H1 (cell line): ENCODE results near the gene UPP1.
A peak's percentile ranks its signal among the peaks of the same experiment; 100 is the strongest.

ENCODE experiments used
- BCL11A ChIP-seq, 2 experiments: IDR thresholded peaks; one replicate each; pipeline ENCODE4 v1.6.1; 2011; ENCODE audit warnings: low read depth in 2 of 2, low read length in 2 of 2, mild to moderate bottlenecking in 2 of 2
- EP300 ChIP-seq, 2 experiments: IDR thresholded peaks; 1 replicate in 1 of 2; 2 replicates in 1 of 2; pipeline ENCODE4 v1.6.1; 2011 to 2012; ENCODE audit warnings: low read depth in 2 of 2, low read length in 2 of 2, mild to moderate bottlenecking in 2 of 2, borderline replicate concordance in 1 of 2, inconsistent platforms in 1 of 2, moderate library complexity in 1 of 2
- JUND ChIP-seq: IDR thresholded peaks from 2 replicates; pipeline ENCODE4 v1.6.1; 2011; ENCODE audit warnings: mild to moderate bottlenecking, improper control_type of control experiment, low read length
- POLR2A ChIP-seq, 2 experiments: IDR thresholded peaks; 1 replicate in 1 of 2; 2 replicates in 1 of 2; pipeline ENCODE4 v1.6.1; 2011; ENCODE audit warnings: low read depth in 2 of 2, low read length in 2 of 2, mild to moderate bottlenecking in 2 of 2; ENCODE audit errors: control extremely low read depth in 1 of 2
- POLR2AphosphoS5 ChIP-seq: IDR thresholded peaks from 2 replicates; pipeline ENCODE4 v1.6.1; 2011; ENCODE audit warnings: low read depth, low read length
- RBBP5 ChIP-seq: IDR thresholded peaks from 2 replicates; pipeline ENCODE4 v1.7.1; 2012; ENCODE audit warnings: low read depth, mild to moderate bottlenecking, inconsistent platforms, low read length, moderate library complexity, borderline replicate concordance
- TF ChIP-seq, protein P1 (sequence below), 3 experiments: IDR thresholded peaks; 1 replicate in 2 of 3; 2 replicates in 1 of 3; pipeline versions ENCODE4 v1.5.1 to v1.6.1; 2011; ENCODE audit warnings: low read length in 3 of 3, mild to moderate bottlenecking in 3 of 3, inconsistent platforms in 2 of 3, low read depth in 1 of 3, moderate library complexity in 1 of 3; ENCODE audit not compliant: insufficient read depth in 1 of 3; ENCODE audit errors: control extremely low read depth in 1 of 3
- TF ChIP-seq, protein P2 (sequence below): IDR thresholded peaks from 2 replicates; pipeline ENCODE4 v1.6.1; 2011; ENCODE audit warnings: low read length, improper control_type of control experiment
- TF ChIP-seq, protein P3 (sequence below): IDR thresholded peaks from 2 replicates; pipeline ENCODE4 v1.6.1; 2011; ENCODE audit warnings: low read depth, mild to moderate bottlenecking, low read length; ENCODE audit not compliant: insufficient read depth

DNA sequence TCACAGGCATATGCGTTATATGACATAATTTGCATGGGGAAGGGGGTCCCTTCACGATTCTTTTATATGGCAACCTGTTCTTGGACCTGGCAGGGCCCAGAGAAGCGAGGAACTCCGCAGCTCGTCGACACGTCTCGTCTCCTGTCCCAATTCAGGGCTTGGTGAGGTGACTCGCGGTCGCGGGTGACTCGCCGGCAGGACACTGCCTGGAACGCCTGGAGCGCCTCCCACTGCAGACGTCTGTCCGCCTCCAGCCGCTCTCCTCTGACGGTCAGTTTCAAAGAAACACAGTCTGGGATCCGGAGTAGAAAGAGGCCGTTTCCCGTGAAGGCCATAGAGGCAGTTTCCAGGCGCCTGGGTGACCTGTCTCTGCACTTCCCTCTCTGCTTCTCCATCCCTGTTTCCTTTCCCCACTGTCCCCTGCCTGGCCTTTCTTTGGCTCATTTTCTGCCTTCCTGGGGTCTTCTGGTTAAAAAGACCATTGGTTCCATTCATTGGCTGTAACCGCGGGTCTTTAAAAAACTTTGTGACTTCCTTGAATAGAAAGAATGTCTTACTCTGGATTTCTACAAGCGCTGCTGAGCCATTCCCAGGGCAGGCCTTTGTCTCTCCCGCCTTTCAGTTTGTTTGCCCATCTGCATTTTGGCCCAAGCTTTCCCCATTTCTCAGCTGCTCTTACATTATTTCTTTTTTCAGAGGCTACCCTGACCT, 1.2 kb downstream of the UPP1 start:
- no peak for TF ChIP-seq POLR2AphosphoS5
- no peak for TF ChIP-seq JUND
- no peak for TF ChIP-seq RBBP5
- TF ChIP-seq POLR2A (IDR thresholded peaks at IDR 0.05; ENCODE audit: control extremely low read depth in 1 of 2, low read depth in 2 of 2, low read length in 2 of 2) = peak in 1 of 2 experiments; percentile 64; a peak in 1 of 3 replicates
- TF ChIP-seq, protein P1, sequence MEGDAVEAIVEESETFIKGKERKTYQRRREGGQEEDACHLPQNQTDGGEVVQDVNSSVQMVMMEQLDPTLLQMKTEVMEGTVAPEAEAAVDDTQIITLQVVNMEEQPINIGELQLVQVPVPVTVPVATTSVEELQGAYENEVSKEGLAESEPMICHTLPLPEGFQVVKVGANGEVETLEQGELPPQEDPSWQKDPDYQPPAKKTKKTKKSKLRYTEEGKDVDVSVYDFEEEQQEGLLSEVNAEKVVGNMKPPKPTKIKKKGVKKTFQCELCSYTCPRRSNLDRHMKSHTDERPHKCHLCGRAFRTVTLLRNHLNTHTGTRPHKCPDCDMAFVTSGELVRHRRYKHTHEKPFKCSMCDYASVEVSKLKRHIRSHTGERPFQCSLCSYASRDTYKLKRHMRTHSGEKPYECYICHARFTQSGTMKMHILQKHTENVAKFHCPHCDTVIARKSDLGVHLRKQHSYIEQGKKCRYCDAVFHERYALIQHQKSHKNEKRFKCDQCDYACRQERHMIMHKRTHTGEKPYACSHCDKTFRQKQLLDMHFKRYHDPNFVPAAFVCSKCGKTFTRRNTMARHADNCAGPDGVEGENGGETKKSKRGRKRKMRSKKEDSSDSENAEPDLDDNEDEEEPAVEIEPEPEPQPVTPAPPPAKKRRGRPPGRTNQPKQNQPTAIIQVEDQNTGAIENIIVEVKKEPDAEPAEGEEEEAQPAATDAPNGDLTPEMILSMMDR (IDR thresholded peaks at IDR 0.05; ENCODE audit: control extremely low read depth in 1 of 3, insufficient read depth in 1 of 3, low read depth in 1 of 3, low read length in 3 of 3) = no peak
- TF ChIP-seq, protein P2, sequence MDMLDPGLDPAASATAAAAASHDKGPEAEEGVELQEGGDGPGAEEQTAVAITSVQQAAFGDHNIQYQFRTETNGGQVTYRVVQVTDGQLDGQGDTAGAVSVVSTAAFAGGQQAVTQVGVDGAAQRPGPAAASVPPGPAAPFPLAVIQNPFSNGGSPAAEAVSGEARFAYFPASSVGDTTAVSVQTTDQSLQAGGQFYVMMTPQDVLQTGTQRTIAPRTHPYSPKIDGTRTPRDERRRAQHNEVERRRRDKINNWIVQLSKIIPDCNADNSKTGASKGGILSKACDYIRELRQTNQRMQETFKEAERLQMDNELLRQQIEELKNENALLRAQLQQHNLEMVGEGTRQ = no peak
- no peak for TF ChIP-seq BCL11A (IDR thresholded peaks at IDR 0.05; ENCODE audit: low read depth in 2 of 2, low read length in 2 of 2)
- TF ChIP-seq, protein P3, sequence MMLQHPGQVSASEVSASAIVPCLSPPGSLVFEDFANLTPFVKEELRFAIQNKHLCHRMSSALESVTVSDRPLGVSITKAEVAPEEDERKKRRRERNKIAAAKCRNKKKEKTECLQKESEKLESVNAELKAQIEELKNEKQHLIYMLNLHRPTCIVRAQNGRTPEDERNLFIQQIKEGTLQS = no peak
- no peak for TF ChIP-seq EP300 (IDR thresholded peaks at IDR 0.05; ENCODE audit: borderline replicate concordance in 1 of 2, low read depth in 2 of 2, low read length in 2 of 2)
